ENCODE data around the gene TCFL5. TPM values are rescaled to one million over a fixed set of nuclear protein-coding genes. Genes with fewer than 3 reads are reported as not detected.

TCFL5 gene
- total RNA-seq, 1 donor from 2014 or later: 6.3 TPM

GRCh38 chr20:62814060-62814708 is 47.4 kb downstream of the TCFL5 start:
- H3K36me3 ChIP-seq (ENCODE audit: control insufficient read depth in 3 of 3, insufficient read depth in 3 of 3, low read length in 3 of 3): peaks cover 25 to 28% (median 26%) of the 10 kb centered on the region in 3 donors
- H3K9me3 ChIP-seq (ENCODE audit: control insufficient read depth in 3 of 3, low read length in 3 of 3): no peaks in the 10 kb centered on the region
- no peak overlapping the region for H3K9ac ChIP-seq (ENCODE audit: low read depth in 1 of 3, low read length in 3 of 3)
- no peak overlapping the region for H3K27ac ChIP-seq (ENCODE audit: low read depth, low read length)
- H3K27me3 ChIP-seq (ENCODE audit: control insufficient read depth in 3 of 3, insufficient read depth in 3 of 3, low read length in 3 of 3): peaks cover 37 to 48% (median 45%) of the 10 kb centered on the region in 3 donors
- H3K4me1 ChIP-seq (ENCODE audit: control insufficient read depth in 3 of 3, insufficient read depth in 3 of 3, low read length in 3 of 3): peaks cover 12 to 22% (median 17%) of the 10 kb centered on the region in 3 donors
- H3K4me3 ChIP-seq (ENCODE audit: low read length in 3 of 3): no peak overlapping the region

GRCh38 chr20:62813588-62813987 is 48.0 kb downstream of the TCFL5 start:
- Histone ChIP-seq H3K27me3 (ENCODE audit: control insufficient read depth in 3 of 3, insufficient read depth in 3 of 3, low read length in 3 of 3) (peaks cover 31 to 43% (median 39%) of the 10 kb centered on the region in 3 donors), H3K9ac (ENCODE audit: low read depth in 1 of 3, low read length in 3 of 3) (no peak overlapping the region), H3K4me1 (ENCODE audit: control insufficient read depth in 3 of 3, insufficient read depth in 3 of 3, low read length in 3 of 3) (peaks cover 8 to 17% (median 11%) of the 10 kb centered on the region in 3 donors), H3K27ac (ENCODE audit: low read depth, low read length) (no peak overlapping the region), H3K36me3 (ENCODE audit: control insufficient read depth in 3 of 3, insufficient read depth in 3 of 3, low read length in 3 of 3) (peaks cover 29 to 31% (median 30%) of the 10 kb centered on the region in 3 donors), H3K4me3 (ENCODE audit: low read length in 3 of 3) (no peak overlapping the region), H3K9me3 (ENCODE audit: control insufficient read depth in 3 of 3, low read length in 3 of 3) (no peaks in the 10 kb centered on the region)

- Histone ChIP-seq H3K36me3 (ENCODE audit: control insufficient read depth in 3 of 3, insufficient read depth in 3 of 3, low read length in 3 of 3) (peaks cover 32 to 36% (median 35%) of the 10 kb centered on the region in 3 donors), H3K4me1 (ENCODE audit: control insufficient read depth in 3 of 3, insufficient read depth in 3 of 3, low read length in 3 of 3) (peaks cover 5 to 13% (median 7%) of the 10 kb centered on the region in 3 donors), H3K27me3 (ENCODE audit: control insufficient read depth in 3 of 3, insufficient read depth in 3 of 3, low read length in 3 of 3) (peaks cover 24 to 35% (median 32%) of the 10 kb centered on the region in 3 donors), H3K9me3 (ENCODE audit: control insufficient read depth in 3 of 3, low read length in 3 of 3) (no peaks in the 10 kb centered on the region), H3K27ac (ENCODE audit: low read depth, low read length) (no peak overlapping the region), H3K9ac (ENCODE audit: low read depth in 1 of 3, low read length in 3 of 3) (no peak overlapping the region), H3K4me3 (ENCODE audit: low read length in 3 of 3) (no peak overlapping the region)
Observed at GRCh38 chr20:62812907-62813200, 48.8 kb downstream of the TCFL5 start.

- Histone ChIP-seq H3K4me3 (ENCODE audit: low read length in 3 of 3) (no peak overlapping the region), H3K36me3 (ENCODE audit: control insufficient read depth in 3 of 3, insufficient read depth in 3 of 3, low read length in 3 of 3) (peaks cover 34 to 39% (median 39%) of the 10 kb centered on the region in 3 donors), H3K9me3 (ENCODE audit: control insufficient read depth in 3 of 3, low read length in 3 of 3) (no peaks in the 10 kb centered on the region), H3K27me3 (ENCODE audit: control insufficient read depth in 3 of 3, insufficient read depth in 3 of 3, low read length in 3 of 3) (peaks cover 20 to 30% (median 27%) of the 10 kb centered on the region in 3 donors), H3K27ac (ENCODE audit: low read depth, low read length) (no peak overlapping the region), H3K9ac (ENCODE audit: low read depth in 1 of 3, low read length in 3 of 3) (no peak overlapping the region), H3K4me1 (ENCODE audit: control insufficient read depth in 3 of 3, insufficient read depth in 3 of 3, low read length in 3 of 3) (peaks cover 5 to 13% (median 7%) of the 10 kb centered on the region in 3 donors)
Observed at GRCh38 chr20:62812181-62812906, 49.3 kb downstream of the TCFL5 start.

GRCh38 chr20:62811720-62812119 is 49.9 kb downstream of the TCFL5 start:
- H3K4me3 ChIP-seq (ENCODE audit: low read length in 3 of 3): no peak overlapping the region
- no peak overlapping the region for H3K27ac ChIP-seq (ENCODE audit: low read depth, low read length)
- no peaks in the 10 kb centered on the region for H3K9me3 ChIP-seq (ENCODE audit: control insufficient read depth in 3 of 3, low read length in 3 of 3)
- H3K27me3 ChIP-seq (ENCODE audit: control insufficient read depth in 3 of 3, insufficient read depth in 3 of 3, low read length in 3 of 3): peaks cover 20 to 26% (median 22%) of the 10 kb centered on the region in 3 donors
- H3K4me1 ChIP-seq (ENCODE audit: control insufficient read depth in 3 of 3, insufficient read depth in 3 of 3, low read length in 3 of 3): peaks cover 10 to 17% (median 11%) of the 10 kb centered on the region in 3 donors
- H3K9ac ChIP-seq (ENCODE audit: low read depth in 1 of 3, low read length in 3 of 3): no peak overlapping the region
- H3K36me3 ChIP-seq (ENCODE audit: control insufficient read depth in 3 of 3, insufficient read depth in 3 of 3, low read length in 3 of 3): peaks cover 35 to 41% (median 39%) of the 10 kb centered on the region in 3 donors

GRCh38 chr20:62811320-62811719 is 50.3 kb downstream of the TCFL5 start:
- Histone ChIP-seq H3K36me3 (ENCODE audit: control insufficient read depth in 3 of 3, insufficient read depth in 3 of 3, low read length in 3 of 3) (peaks cover 35 to 42% (median 39%) of the 10 kb centered on the region in 3 donors), H3K27me3 (ENCODE audit: control insufficient read depth in 3 of 3, insufficient read depth in 3 of 3, low read length in 3 of 3) (peaks cover 17 to 23% (median 19%) of the 10 kb centered on the region in 3 donors), H3K4me1 (ENCODE audit: control insufficient read depth in 3 of 3, insufficient read depth in 3 of 3, low read length in 3 of 3) (peaks cover 13 to 18% (median 14%) of the 10 kb centered on the region in 3 donors), H3K27ac (ENCODE audit: low read depth, low read length) (no peak overlapping the region), H3K9me3 (ENCODE audit: control insufficient read depth in 3 of 3, low read length in 3 of 3) (no peaks in the 10 kb centered on the region), H3K9ac (ENCODE audit: low read depth in 1 of 3, low read length in 3 of 3) (no peak overlapping the region), H3K4me3 (ENCODE audit: low read length in 3 of 3) (no peak overlapping the region)

- H3K4me3 ChIP-seq (ENCODE audit: low read length in 3 of 3): no peak overlapping the region
- no peak overlapping the region for H3K9ac ChIP-seq (ENCODE audit: low read depth in 1 of 3, low read length in 3 of 3)
- no peaks in the 10 kb centered on the region for H3K9me3 ChIP-seq (ENCODE audit: control insufficient read depth in 3 of 3, low read length in 3 of 3)
- H3K27me3 ChIP-seq (ENCODE audit: control insufficient read depth in 3 of 3, insufficient read depth in 3 of 3, low read length in 3 of 3): peaks cover 2 to 7% (median 4%) of the 10 kb centered on the region in 3 donors
- H3K4me1 ChIP-seq (ENCODE audit: control insufficient read depth in 3 of 3, insufficient read depth in 3 of 3, low read length in 3 of 3): peaks cover 16 to 22% (median 19%) of the 10 kb centered on the region in 3 donors
- no peak overlapping the region for H3K27ac ChIP-seq (ENCODE audit: low read depth, low read length)
- peaks cover 35 to 42% (median 39%) of the 10 kb centered on the region in 3 donors for H3K36me3 ChIP-seq (ENCODE audit: control insufficient read depth in 3 of 3, insufficient read depth in 3 of 3, low read length in 3 of 3)
Observed at GRCh38 chr20:62809530-62810428, 51.8 kb downstream of the TCFL5 start.

- Histone ChIP-seq H3K4me3 (ENCODE audit: low read length in 3 of 3) (no peak overlapping the region), H3K4me1 (ENCODE audit: control insufficient read depth in 3 of 3, insufficient read depth in 3 of 3, low read length in 3 of 3) (peaks cover 22 to 29% (median 29%) of the 10 kb centered on the region in 3 donors), H3K27ac (ENCODE audit: low read depth, low read length) (no peak overlapping the region), H3K27me3 (ENCODE audit: control insufficient read depth in 3 of 3, insufficient read depth in 3 of 3, low read length in 3 of 3) (no peaks in the 10 kb centered on the region), H3K36me3 (ENCODE audit: control insufficient read depth in 3 of 3, insufficient read depth in 3 of 3, low read length in 3 of 3) (peaks cover 35 to 39% (median 39%) of the 10 kb centered on the region in 3 donors), H3K9ac (ENCODE audit: low read depth in 1 of 3, low read length in 3 of 3) (no peak overlapping the region), H3K9me3 (ENCODE audit: control insufficient read depth in 3 of 3, low read length in 3 of 3) (no peaks in the 10 kb centered on the region)
Observed at GRCh38 chr20:62808211-62808865, 53.3 kb downstream of the TCFL5 start.

- H3K9me3 ChIP-seq (ENCODE audit: control insufficient read depth in 3 of 3, low read length in 3 of 3): no peaks in the 10 kb centered on the region
- peaks cover 30 to 36% (median 36%) of the 10 kb centered on the region in 3 donors for H3K4me1 ChIP-seq (ENCODE audit: control insufficient read depth in 3 of 3, insufficient read depth in 3 of 3, low read length in 3 of 3)
- H3K27me3 ChIP-seq (ENCODE audit: control insufficient read depth in 3 of 3, insufficient read depth in 3 of 3, low read length in 3 of 3): no peaks in the 10 kb centered on the region
- no peak overlapping the region for H3K4me3 ChIP-seq (ENCODE audit: low read length in 3 of 3)
- no peak overlapping the region for H3K9ac ChIP-seq (ENCODE audit: low read depth in 1 of 3, low read length in 3 of 3)
- no peak overlapping the region for H3K27ac ChIP-seq (ENCODE audit: low read depth, low read length)
- peaks cover 33 to 39% (median 39%) of the 10 kb centered on the region in 3 donors for H3K36me3 ChIP-seq (ENCODE audit: control insufficient read depth in 3 of 3, insufficient read depth in 3 of 3, low read length in 3 of 3)
Observed at GRCh38 chr20:62807444-62808210, 54.0 kb downstream of the TCFL5 start.
